NCI-H187 (cell line): ENCODE measurements around the gene CDH18.

Experiments
- DNase-seq, 2 experiments: peaks; one replicate each; lab custom pipeline; 2025; lab: John Stamatoyannopoulos, UW

CDH18 gene

DNA sequence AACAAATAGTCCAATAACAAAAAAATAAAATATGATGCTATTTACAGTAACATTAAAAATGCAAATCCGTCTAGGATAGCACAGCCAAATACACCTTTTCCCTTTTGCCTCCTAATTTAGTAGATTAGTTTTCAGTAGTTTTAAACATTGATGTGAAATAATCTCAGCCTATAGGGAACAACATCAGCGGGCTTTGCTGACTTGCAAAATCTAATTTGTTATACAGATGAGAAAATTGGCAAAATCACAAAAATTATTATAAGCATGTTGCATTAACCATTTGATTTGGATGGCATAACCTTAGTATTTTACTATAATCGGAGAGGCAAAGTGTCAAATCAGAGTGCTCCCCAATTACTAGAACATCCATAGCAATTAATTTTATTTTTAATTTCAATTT is 563.5 kb downstream of the CDH18 start:
- DNase-seq, result no peak
